Spleen (tissue), 11 donors: ENCODE results near the gene SFXN5. TPM values are rescaled to one million over a fixed set of nuclear protein-coding genes. Genes with fewer than 3 reads are reported as not detected.

ENCODE experiments used
- DNase-seq: peaks from one replicate; pipeline ENCODE4 v3.0.0-alpha.2; 2020
- H3K27ac ChIP-seq, 8 donors: fragments of 200-600 bp; sonication (generic) in 7 of 8; 1 replicate in 4 of 8; 2 replicates in 4 of 8; pipeline versions ENCODE4 v1.5.0 to v1.8.0; 2016 to 2021; ENCODE audit warnings: inconsistent platforms in 4 of 8, mild to moderate bottlenecking in 4 of 8, moderate library complexity in 1 of 8
- H3K27me3 ChIP-seq, 7 donors: fragments of 200-600 bp; sonication (generic) in 6 of 7; replicated peaks in 1 of 7; 1 replicate in 4 of 7; 2 replicates in 3 of 7; pipeline versions ENCODE4 v1.5.0 to v1.8.0; 2016 to 2021; ENCODE audit warnings: inconsistent platforms in 3 of 7, mild to moderate bottlenecking in 1 of 7
- H3K36me3 ChIP-seq, 6 donors: fragments of 200-600 bp; sonication (generic) in 5 of 6; 1 replicate in 4 of 6; 2 replicates in 2 of 6; pipeline versions ENCODE4 v1.5.0 to v1.8.0; 2016 to 2021; ENCODE audit warnings: inconsistent platforms in 2 of 6
- H3K4me1 ChIP-seq, 6 donors: fragments of 200-600 bp; sonication (generic) in 5 of 6; 1 replicate in 3 of 6; 2 replicates in 3 of 6; pipeline versions ENCODE4 v1.5.0 to v1.8.0; 2016 to 2021; ENCODE audit warnings: inconsistent platforms in 3 of 6
- H3K4me3 ChIP-seq, 8 donors: fragments of 200-600 bp; sonication (generic) in 7 of 8; 1 replicate in 4 of 8; 2 replicates in 4 of 8; pipeline versions ENCODE4 v1.5.0 to v1.8.0; 2016 to 2021; ENCODE audit warnings: inconsistent platforms in 4 of 8, mild to moderate bottlenecking in 4 of 8, moderate library complexity in 2 of 8
- H3K9me3 ChIP-seq, 8 donors: fragments of 200-600 bp; sonication (generic) in 7 of 8; 1 replicate in 4 of 8; 2 replicates in 4 of 8; pipeline versions ENCODE4 v1.5.0 to v1.8.0; 2016 to 2021; ENCODE audit warnings: inconsistent platforms in 4 of 8
- POLR2A ChIP-seq, 3 donors: fragments of 450-650 bp; IDR thresholded peaks; one replicate each; pipeline ENCODE4 v1.5.1; 2017; ENCODE audit warnings: antibody characterized with exemption in 3 of 3, mild to moderate bottlenecking in 1 of 3
- POLR2AphosphoS5 ChIP-seq, 3 donors: sonication (generic); formaldehyde crosslinking; IDR thresholded peaks; one replicate each; pipeline ENCODE4 v1.5.1; 2017; ENCODE audit warnings: antibody characterized with exemption in 3 of 3
- WGBS, 5 donors: extraction: QIAGEN DNeasy Blood & Tissue Kit in 3 of 5; methylation state at CpG; one replicate each; pipeline versions ENCODE4 v1.1.5 to v1.1.7; 2013 to 2018; 5-methylcytosine and 5-hydroxymethylcytosine counted together
- intact Hi-C: fragments of 100-400 bp; cut with DNase I; formaldehyde crosslinking; loops from one replicate; pipeline ENCODE4 v1.15.0; 2023; ENCODE audit warnings: low total_unique reads
- polyA plus RNA-seq, 3 donors: library from polyadenylated mRNA; stranded (reverse); fragments of 200-250 nt; gene quantifications; one replicate each; pipeline ENCODE4 v1.2.1, GENCODE V29; 2013
- total RNA-seq, 7 donors: library from RNA; depleted of rRNA in 3 of 7; stranded (reverse); fragments of >200 nt in 3 of 7; fragmentation: NEBNext Ultra II Directional in 4 of 7; extraction: Animal tissue kit (Norgen Biotek cat#: 25700) in 4 of 7; gene quantifications; one replicate each; pipeline versions ENCODE4 v1.1.0 to v1.2.1, GENCODE V29; 2016 to 2021
- TF ChIP-seq, protein P1 (sequence below), 11 experiments: fragments of 200-600 bp in 7 of 11; fragments of 450-650 bp in 4 of 11; sonication (generic) in 4 of 11; IDR thresholded peaks in 8 of 11; conservative IDR thresholded peaks in 3 of 11; 1 replicate in 7 of 11; 2 replicates in 4 of 11; pipeline versions ENCODE4 v1.4.0 to v1.8.0; 2016 to 2021; ENCODE audit warnings: antibody characterized with exemption in 11 of 11, inconsistent platforms in 4 of 11, mild to moderate bottlenecking in 1 of 11
- donor health status: healthy with polysubstance abuse.
- donor health status: DM: no; HTN: no; CAD: no; lungs with moderate emphysema.
- donor health status: DM: no; HTN: no; CAD: no.
- donor health status: Bipolar disorder and iron deficiency.
- donor health status: healthy.
- donor health status: DM: no; HTN: no; CAD: no.
- donor health status: DM: yes; HTN: yes; CAD: no.

Gene SFXN5
- total and polyA plus RNA-seq, 10 donors: 2.6 to 41.4 (median 22.9) TPM

DNA sequence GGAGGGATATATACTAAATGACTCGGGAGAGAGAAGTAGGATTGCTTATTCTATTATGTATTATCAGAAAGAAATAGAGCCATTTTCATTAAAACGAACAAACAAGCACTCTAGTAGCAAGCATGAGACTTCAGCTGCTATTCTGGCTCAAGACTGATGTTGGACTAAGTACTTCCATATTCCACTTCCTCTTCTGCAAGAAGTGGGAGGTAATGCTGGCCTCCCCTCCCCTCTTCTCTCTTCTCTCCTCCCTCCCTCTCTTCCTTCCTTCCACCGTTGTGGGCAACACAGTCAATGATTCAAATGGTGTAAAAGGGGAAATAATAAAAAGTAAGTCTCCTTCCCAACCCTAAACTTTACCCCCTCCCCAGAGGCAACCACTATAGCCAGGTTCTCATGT is 91.6 kb downstream of the SFXN5 start:
- intact Hi-C loops: no loop called here
- WGBS, 5 donors: 25 to 33% (median 30%) methylated on average over 3 of the region's 3 CpGs

DNA sequence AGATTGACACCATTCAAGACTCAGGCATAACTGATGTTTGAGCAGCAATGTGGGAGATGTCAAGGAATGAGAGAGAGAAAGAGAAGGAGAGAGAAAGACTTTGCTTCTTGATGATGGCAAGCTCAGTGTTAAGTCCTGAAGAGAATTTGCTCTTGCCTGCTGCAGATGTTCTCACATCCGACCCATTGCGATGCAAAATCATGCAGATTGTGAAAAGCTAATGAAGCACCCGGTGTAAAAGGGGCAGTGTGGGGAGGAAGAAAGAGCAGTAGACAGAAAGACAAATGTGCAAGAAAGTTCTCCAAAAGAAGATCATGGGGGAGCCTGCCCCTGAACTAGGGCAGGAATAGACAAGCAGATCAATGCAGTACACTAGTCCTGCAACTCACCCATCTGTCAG is 96.5 kb downstream of the SFXN5 start:
- peaks cover 0 to 14% (median 5%) of the 10 kb centered on the region in 6 donors for H3K4me1 ChIP-seq
- intact Hi-C loops: no loop called here
- TF ChIP-seq, protein P1, sequence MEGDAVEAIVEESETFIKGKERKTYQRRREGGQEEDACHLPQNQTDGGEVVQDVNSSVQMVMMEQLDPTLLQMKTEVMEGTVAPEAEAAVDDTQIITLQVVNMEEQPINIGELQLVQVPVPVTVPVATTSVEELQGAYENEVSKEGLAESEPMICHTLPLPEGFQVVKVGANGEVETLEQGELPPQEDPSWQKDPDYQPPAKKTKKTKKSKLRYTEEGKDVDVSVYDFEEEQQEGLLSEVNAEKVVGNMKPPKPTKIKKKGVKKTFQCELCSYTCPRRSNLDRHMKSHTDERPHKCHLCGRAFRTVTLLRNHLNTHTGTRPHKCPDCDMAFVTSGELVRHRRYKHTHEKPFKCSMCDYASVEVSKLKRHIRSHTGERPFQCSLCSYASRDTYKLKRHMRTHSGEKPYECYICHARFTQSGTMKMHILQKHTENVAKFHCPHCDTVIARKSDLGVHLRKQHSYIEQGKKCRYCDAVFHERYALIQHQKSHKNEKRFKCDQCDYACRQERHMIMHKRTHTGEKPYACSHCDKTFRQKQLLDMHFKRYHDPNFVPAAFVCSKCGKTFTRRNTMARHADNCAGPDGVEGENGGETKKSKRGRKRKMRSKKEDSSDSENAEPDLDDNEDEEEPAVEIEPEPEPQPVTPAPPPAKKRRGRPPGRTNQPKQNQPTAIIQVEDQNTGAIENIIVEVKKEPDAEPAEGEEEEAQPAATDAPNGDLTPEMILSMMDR (IDR thresholded peaks at IDR 0.05 in 8 of 11, conservative IDR thresholded peaks at IDR 0.05 in 3 of 11): no peak
- TF ChIP-seq POLR2AphosphoS5 (IDR thresholded peaks at IDR 0.05) (no peak), POLR2A (IDR thresholded peaks at IDR 0.05) (no peak)

More for the DNA sequence above, 91.6 kb downstream of the SFXN5 start:
- Histone ChIP-seq H3K27me3 (no peaks in the 10 kb centered on the region), H3K36me3 (peaks cover 0 to 56% (median 0%) of the 10 kb centered on the region in 6 donors), H3K27ac (peak overlapping the region in 4 of 8 donors; percentile 8 to 54 (median 36)), H3K9me3 (no peaks in the 10 kb centered on the region), H3K4me1 (peaks cover 0 to 24% (median 9%) of the 10 kb centered on the region in 6 donors), H3K4me3 (no peak overlapping the region)
- DNase-seq: peak; percentile 9
- TF ChIP-seq, protein P1 (IDR thresholded peaks at IDR 0.05 in 8 of 11, conservative IDR thresholded peaks at IDR 0.05 in 3 of 11): no peak
- no peak for TF ChIP-seq POLR2A (IDR thresholded peaks at IDR 0.05)
- TF ChIP-seq POLR2AphosphoS5 (IDR thresholded peaks at IDR 0.05): peak in 1 of 3 donors; percentile 19

GRCh38 chr2:72974436-72974754 is 97.1 kb downstream of the SFXN5 start:
- intact Hi-C loops: no loop called here
- Histone ChIP-seq H3K27ac (no peak overlapping the region), H3K4me3 (no peak overlapping the region), H3K27me3 (no peaks in the 10 kb centered on the region), H3K36me3 (peaks cover 0 to 72% (median 0%) of the 10 kb centered on the region in 6 donors), H3K9me3 (no peaks in the 10 kb centered on the region), H3K4me1 (peaks cover 0 to 8% (median 0%) of the 10 kb centered on the region in 6 donors)
- no peak for DNase-seq
- 75 to 89% (median 88%) methylated on average over 2 of the region's 2 CpGs for WGBS, 5 donors
- TF ChIP-seq POLR2A (IDR thresholded peaks at IDR 0.05): no peak
- no peak for TF ChIP-seq POLR2AphosphoS5 (IDR thresholded peaks at IDR 0.05)
- TF ChIP-seq, protein P1 (IDR thresholded peaks at IDR 0.05 in 8 of 11, conservative IDR thresholded peaks at IDR 0.05 in 3 of 11): no peak

More for the DNA sequence above, 96.5 kb downstream of the SFXN5 start:
- Histone ChIP-seq H3K36me3 (peaks cover 0 to 66% (median 0%) of the 10 kb centered on the region in 6 donors), H3K27ac (no peak overlapping the region), H3K27me3 (no peaks in the 10 kb centered on the region), H3K4me3 (no peak overlapping the region), H3K9me3 (no peaks in the 10 kb centered on the region)
- 77 to 84% (median 78%) methylated on average over 3 of the region's 3 CpGs for WGBS, 5 donors
- no peak for DNase-seq

DNA sequence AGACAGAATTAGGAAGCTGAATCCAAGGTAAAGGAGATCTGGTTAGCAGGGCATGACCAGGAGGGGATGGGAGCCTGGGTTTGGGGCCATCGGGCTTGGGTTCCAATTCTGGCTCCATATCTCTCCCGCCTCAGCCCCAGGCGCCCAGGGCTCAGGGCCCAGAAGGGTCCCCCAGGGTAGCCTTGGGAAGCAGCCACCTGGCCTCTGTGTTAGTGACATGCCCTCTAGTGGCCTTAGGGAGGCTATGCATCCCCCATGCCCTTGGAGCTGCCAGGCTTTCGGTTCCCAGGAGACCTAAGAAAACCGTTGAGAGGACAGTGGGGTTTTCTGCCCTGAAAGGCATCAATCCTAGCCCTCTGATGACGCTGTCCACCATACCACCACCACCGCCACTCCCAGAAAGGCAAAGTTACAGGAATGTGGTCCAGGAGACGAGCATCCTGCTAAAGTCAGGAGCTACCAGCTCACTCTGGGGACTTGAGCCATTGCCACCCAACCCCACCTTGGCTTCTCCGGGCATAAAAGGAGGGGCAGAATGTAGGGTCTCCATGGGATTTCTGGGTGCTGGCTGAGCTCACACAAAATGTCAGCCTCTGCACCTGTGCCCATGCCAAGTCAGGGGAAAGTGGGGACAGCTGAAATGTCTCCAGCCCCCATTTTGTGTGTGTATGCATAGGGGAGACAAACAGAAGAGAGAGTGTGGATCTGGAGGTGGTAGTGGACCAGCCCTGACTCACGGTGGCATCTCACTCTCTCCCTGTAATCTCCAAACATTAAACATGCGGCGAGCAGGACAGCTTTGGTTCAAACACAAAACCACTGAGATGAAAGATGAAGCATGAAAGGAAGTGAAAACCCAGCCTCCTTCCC is 97.7 kb downstream of the SFXN5 start:
- Histone ChIP-seq H3K9me3 (no peaks in the 10 kb centered on the region), H3K4me3 (no peak overlapping the region), H3K27ac (no peak overlapping the region), H3K27me3 (no peaks in the 10 kb centered on the region), H3K36me3 (peaks cover 0 to 73% (median 0%) of the 10 kb centered on the region in 6 donors), H3K4me1 (peaks cover 0 to 2% (median 0%) of the 10 kb centered on the region in 6 donors)
- TF ChIP-seq POLR2AphosphoS5 (IDR thresholded peaks at IDR 0.05): no peak
- TF ChIP-seq, protein P1 (IDR thresholded peaks at IDR 0.05 in 8 of 11, conservative IDR thresholded peaks at IDR 0.05 in 3 of 11): peak; percentile 25 to 85 (median 67)
- intact Hi-C loops: no loop called here
- 64 to 79% (median 66%) methylated on average over 12 of the region's 12 CpGs for WGBS, 5 donors
- no peak for DNase-seq
